Fibroblast of skin of right biceps (primary cell): ENCODE measurements around the gene PLD1.
A peak's percentile ranks its signal among the peaks of the same experiment; 100 is the strongest.

Experiments
- DNase-seq: peaks from one replicate; pipeline ENCODE4 v3.0.0-alpha.2; 2013

PLD1 gene

GRCh38 chr3:171796625-171797264, 13.5 kb downstream of the PLD1 start:
- no peak for DNase-seq

- DNase-seq, result no peak
Observed at GRCh38 chr3:171792531-171792930, 17.8 kb downstream of the PLD1 start.

- peak; percentile 46 for DNase-seq
Observed at GRCh38 chr3:171791692-171792076, 18.6 kb downstream of the PLD1 start.

- DNase-seq, result peak; percentile 68
Observed at GRCh38 chr3:171790898-171791691, 19.2 kb downstream of the PLD1 start.

- DNase-seq, result no peak
Observed at GRCh38 chr3:171790574-171790897, 19.7 kb downstream of the PLD1 start.

- no peak for DNase-seq
Observed at GRCh38 chr3:171789759-171790505, 20.4 kb downstream of the PLD1 start.

- DNase-seq, result peak; percentile 96
Observed at GRCh38 chr3:171788546-171789351, 21.5 kb downstream of the PLD1 start.

GRCh38 chr3:171786997-171787396, 23.3 kb downstream of the PLD1 start:
- no peak for DNase-seq

- no peak for DNase-seq
Observed at GRCh38 chr3:171784937-171785336, 25.3 kb downstream of the PLD1 start.

GRCh38 chr3:171784387-171784786, 25.9 kb downstream of the PLD1 start:
- no peak for DNase-seq

- DNase-seq, result no peak
Observed at GRCh38 chr3:171783626-171784025, 26.7 kb downstream of the PLD1 start.

- peak; percentile 60 for DNase-seq
Observed at GRCh38 chr3:171783086-171783485, 27.2 kb downstream of the PLD1 start.

- DNase-seq, result no peak
Observed at GRCh38 chr3:171782617-171783016, 27.7 kb downstream of the PLD1 start.

GRCh38 chr3:171781711-171782127, 28.6 kb downstream of the PLD1 start:
- DNase-seq, result peak; percentile 63

- DNase-seq, result no peak
Observed at GRCh38 chr3:171778493-171778892, 31.8 kb downstream of the PLD1 start.

- no peak for DNase-seq
Observed at GRCh38 chr3:171777596-171777995, 32.7 kb downstream of the PLD1 start.

GRCh38 chr3:171776839-171777583, 33.3 kb downstream of the PLD1 start:
- no peak for DNase-seq

- no peak for DNase-seq
Observed at GRCh38 chr3:171776411-171776810, 33.9 kb downstream of the PLD1 start.

- DNase-seq, result no peak
Observed at GRCh38 chr3:171775943-171776342, 34.3 kb downstream of the PLD1 start.

- DNase-seq, result no peak
Observed at GRCh38 chr3:171774521-171774920, 35.8 kb downstream of the PLD1 start.

GRCh38 chr3:171772427-171773056, 37.7 kb downstream of the PLD1 start:
- DNase-seq, result peak; percentile 66
